B cell (primary cell): Measurements from ENCODE around the gene OR13J1. TPM values are rescaled to one million over a fixed set of nuclear protein-coding genes. Genes with fewer than 3 reads are reported as not detected.

Source experiments
- ATAC-seq: fragments of 200-7000 bp; cut with Tn5 transposase; one replicate; pipeline ENCODE4 v1.10.0; 2021; ENCODE audit warnings: low read depth, mild to moderate bottlenecking, moderate number of reproducible peaks, moderate library complexity
- CTCF ChIA-PET: fragments of 350-600 bp; sonication (Branson Sonifier 250); formaldehyde crosslinking; loops from one replicate; lab custom pipeline; 2021; ENCODE audit warnings: antibody characterized with exemption, inconsistent platforms; lab: Charles Lee
- POLR2A ChIA-PET: fragments of 350-600 bp; sonication (Branson Sonifier 250); formaldehyde crosslinking; loops from one replicate; lab custom pipeline; 2021; ENCODE audit warnings: antibody characterized with exemption; lab: Charles Lee
- DNase-seq: peaks from one replicate; pipeline ENCODE4 v3.0.0; 2013
- H2AFZ ChIP-seq: 2 replicates; pipeline ENCODE4 v1.6.1; 2012; ENCODE audit warnings: mild to moderate bottlenecking, low read depth, low read length; ENCODE audit not compliant: insufficient read depth, poor library complexity, severe bottlenecking
- H3K27ac ChIP-seq, 2 donors: 1 replicate in 1 of 2; 2 replicates in 1 of 2; pipeline ENCODE4 v1.5.1; 2012 to 2013; ENCODE audit warnings: low read length in 2 of 2, mild to moderate bottlenecking in 2 of 2, moderate library complexity in 1 of 2
- H3K27me3 ChIP-seq, 4 experiments: fragments of 200-600 bp in 1 of 4; sonication (generic) in 1 of 4; replicated peaks in 1 of 4; 1 replicate in 2 of 4; 2 replicates in 2 of 4; pipeline versions ENCODE4 v1.6.1 to v1.7.0; 2013 to 2016; ENCODE audit warnings: low read length in 3 of 4, mild to moderate bottlenecking in 2 of 4, mixed read lengths in 1 of 4, moderate library complexity in 1 of 4; ENCODE audit not compliant: insufficient read depth in 4 of 4, control insufficient read depth in 3 of 4; ENCODE audit errors: control extremely low read depth in 1 of 4
- H3K36me3 ChIP-seq, 2 experiments: replicated peaks in 1 of 2; 1 replicate in 1 of 2; 2 replicates in 1 of 2; pipeline versions ENCODE4 v1.6.1 to v1.7.1; 2013; ENCODE audit warnings: low read length in 1 of 2; ENCODE audit not compliant: insufficient read depth in 2 of 2, control insufficient read depth in 1 of 2; ENCODE audit errors: control extremely low read depth in 1 of 2, extremely low read depth in 1 of 2
- H3K4me1 ChIP-seq, 2 donors: fragments of 200-600 bp in 1 of 2; sonication (generic) in 1 of 2; 1 replicate in 1 of 2; 2 replicates in 1 of 2; pipeline versions ENCODE4 v1.5.1 to v1.6.1; 2013 to 2017; ENCODE audit warnings: low read length in 2 of 2; ENCODE audit not compliant: control insufficient read depth in 2 of 2, insufficient read depth in 2 of 2
- H3K4me2 ChIP-seq: replicated peaks from 2 replicates; pipeline ENCODE3; 2012; ENCODE audit warnings: mild to moderate bottlenecking, low read depth, low read length; ENCODE audit not compliant: poor library complexity, severe bottlenecking
- H3K4me3 ChIP-seq, 5 experiments: fragments of 200-600 bp in 1 of 5; sonication (generic) in 1 of 5; 1 replicate in 3 of 5; 2 replicates in 2 of 5; pipeline versions ENCODE4 v1.5.1 to v1.7.0; 2011 to 2016; ENCODE audit warnings: low read length in 4 of 5, mild to moderate bottlenecking in 4 of 5, low read depth in 2 of 5, control low read depth in 1 of 5, moderate library complexity in 1 of 5; ENCODE audit not compliant: insufficient read depth in 1 of 5; ENCODE audit errors: control extremely low read depth in 1 of 5, extremely low read depth in 1 of 5
- H3K79me2 ChIP-seq: fragments of 200-600 bp; sonication (generic); one replicate; pipeline ENCODE4 v1.6.0; 2016; ENCODE audit warnings: low read length; ENCODE audit not compliant: control insufficient read depth, insufficient read depth
- H3K9ac ChIP-seq: fragments of 200-600 bp; sonication (generic); 2 replicates; pipeline ENCODE4 v1.6.1; 2017; ENCODE audit warnings: mild to moderate bottlenecking, low read length, moderate library complexity
- H3K9me3 ChIP-seq, 3 donors: one replicate each; pipeline versions ENCODE4 v1.6.1 to v1.7.1; 2013; ENCODE audit warnings: low read length in 2 of 3; ENCODE audit not compliant: control insufficient read depth in 2 of 3, insufficient read depth in 1 of 3; ENCODE audit errors: control extremely low read depth in 1 of 3
- H4K20me1 ChIP-seq: 2 replicates; pipeline ENCODE4 v1.6.0; 2012; ENCODE audit warnings: mild to moderate bottlenecking, low read length; ENCODE audit not compliant: insufficient read depth, control insufficient read depth, poor library complexity, severe bottlenecking
- H3K27ac Mint-ChIP-seq: one replicate; pipeline ENCODE4 v1.8.0; 2021; ENCODE audit warnings: mixed read lengths
- H3K27me3 Mint-ChIP-seq: one replicate; pipeline ENCODE4 v1.8.0; 2021; ENCODE audit warnings: mixed read lengths
- H3K4me1 Mint-ChIP-seq: one replicate; pipeline ENCODE4 v1.8.0; 2021; ENCODE audit warnings: mixed read lengths
- H3K4me3 Mint-ChIP-seq: one replicate; pipeline ENCODE4 v1.8.0; 2021; ENCODE audit warnings: mixed read lengths
- H3K9me3 Mint-ChIP-seq: one replicate; pipeline ENCODE4 v1.8.0; 2022; ENCODE audit warnings: mixed read lengths; ENCODE audit not compliant: insufficient read depth
- EZH2 ChIP-seq: IDR thresholded peaks from 2 replicates; pipeline ENCODE4 v1.6.1; 2012; ENCODE audit warnings: borderline replicate concordance, low read depth, mild to moderate bottlenecking, moderate library complexity, low read length; ENCODE audit not compliant: insufficient read depth, poor library complexity, severe bottlenecking
- WGBS: methylation state at CpG from one replicate; pipeline ENCODE4 v1.1.5; 2013; ENCODE audit warnings: missing lambda C conversion rate; ENCODE audit not compliant: insufficient coverage; 5-methylcytosine and 5-hydroxymethylcytosine counted together
- intact Hi-C: fragments of 100-400 bp; cut with micrococcal nuclease; formaldehyde crosslinking; loops from one replicate; pipeline ENCODE4 v1.10.0; 2022
- polyA plus RNA-seq: library from polyadenylated mRNA; depleted of rRNA; stranded (reverse); fragments of >200 nt; gene quantifications from 2 replicates; pipeline ENCODE4 v1.2.3, GENCODE V29; 2012
- total RNA-seq, 2 donors: library from RNA; stranded (reverse); fragments of 120-200 nt in 1 of 2; gene quantifications; 1 replicate in 1 of 2; 2 replicates in 1 of 2; pipeline versions ENCODE4 v1.2.3 to v1.2.4, GENCODE V29; 2013 to 2022
- TF ChIP-seq, protein P1 (sequence below): fragments of 200-600 bp; IDR thresholded peaks from one replicate; pipeline ENCODE4 v1.8.0; 2022; ENCODE audit warnings: antibody characterized with exemption, mild to moderate bottlenecking

The OR13J1 gene
- total and polyA plus RNA-seq, 2 donors (not counting 1 experiment from before 2014, with no cell fraction given) = not detected

DNA sequence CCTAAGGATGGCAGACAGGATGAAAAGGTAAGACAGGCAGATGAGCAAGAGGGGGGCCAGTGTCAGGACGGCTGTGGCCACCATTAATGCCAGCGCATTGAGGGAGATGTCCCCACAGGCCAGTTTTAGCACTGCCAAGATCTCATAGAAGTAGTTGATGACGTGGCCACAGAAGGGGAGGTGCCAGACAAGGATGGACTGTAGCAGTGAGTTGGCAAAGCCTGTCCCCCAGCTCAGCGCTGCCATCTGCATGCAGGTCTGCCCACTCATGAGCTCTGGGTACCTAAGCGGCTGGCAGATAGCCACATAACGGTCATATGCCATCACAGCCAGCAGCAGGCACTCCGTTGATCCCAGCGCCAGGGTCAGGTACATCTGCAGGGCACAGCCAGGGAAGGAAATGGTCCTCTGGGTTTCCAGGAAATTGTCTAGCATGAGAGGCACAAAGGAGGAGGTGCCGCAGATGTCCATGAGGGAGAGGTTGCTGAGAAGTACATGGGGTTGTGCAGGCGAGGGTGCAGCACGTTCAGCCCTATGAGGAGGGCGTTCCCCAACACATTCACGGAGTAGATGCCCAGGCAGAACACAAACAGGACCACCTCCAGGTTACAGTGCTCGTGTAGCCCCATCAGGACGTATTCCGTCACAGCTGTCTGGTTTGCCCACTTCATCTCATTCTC, 10.8 kb downstream of the OR13J1 start:
- ChIA-PET CTCF (interaction anchor here (0.9 to 4.0 kb wide), 7 partner anchors 9 to 69 kb away, joined by 3 to 17 read pairs (median 4); no protein-coding TSS in a partner anchor), POLR2A (no interaction called here)
- no peaks in the 10 kb centered on the region for H4K20me1 ChIP-seq
- Mint-ChIP-seq H3K27me3 (peaks cover 22% of the 10 kb centered on the region), H3K4me3 (no peak overlapping the region), H3K27ac (no peak overlapping the region), H3K9me3 (no peaks in the 10 kb centered on the region), H3K4me1 (no peaks in the 10 kb centered on the region)
- no peaks in the 10 kb centered on the region for H3K36me3 ChIP-seq
- ATAC-seq (peak; percentile 76), DNase-seq (peak; percentile 45)
- intact Hi-C loops = no loop called here
- H3K27ac ChIP-seq = no peak overlapping the region
- no peak overlapping the region for H2AFZ ChIP-seq
- TF ChIP-seq EZH2 = no peak
- TF ChIP-seq, protein P1, sequence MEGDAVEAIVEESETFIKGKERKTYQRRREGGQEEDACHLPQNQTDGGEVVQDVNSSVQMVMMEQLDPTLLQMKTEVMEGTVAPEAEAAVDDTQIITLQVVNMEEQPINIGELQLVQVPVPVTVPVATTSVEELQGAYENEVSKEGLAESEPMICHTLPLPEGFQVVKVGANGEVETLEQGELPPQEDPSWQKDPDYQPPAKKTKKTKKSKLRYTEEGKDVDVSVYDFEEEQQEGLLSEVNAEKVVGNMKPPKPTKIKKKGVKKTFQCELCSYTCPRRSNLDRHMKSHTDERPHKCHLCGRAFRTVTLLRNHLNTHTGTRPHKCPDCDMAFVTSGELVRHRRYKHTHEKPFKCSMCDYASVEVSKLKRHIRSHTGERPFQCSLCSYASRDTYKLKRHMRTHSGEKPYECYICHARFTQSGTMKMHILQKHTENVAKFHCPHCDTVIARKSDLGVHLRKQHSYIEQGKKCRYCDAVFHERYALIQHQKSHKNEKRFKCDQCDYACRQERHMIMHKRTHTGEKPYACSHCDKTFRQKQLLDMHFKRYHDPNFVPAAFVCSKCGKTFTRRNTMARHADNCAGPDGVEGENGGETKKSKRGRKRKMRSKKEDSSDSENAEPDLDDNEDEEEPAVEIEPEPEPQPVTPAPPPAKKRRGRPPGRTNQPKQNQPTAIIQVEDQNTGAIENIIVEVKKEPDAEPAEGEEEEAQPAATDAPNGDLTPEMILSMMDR = no peak
- H3K4me1 ChIP-seq = no peaks in the 10 kb centered on the region
- H3K9ac ChIP-seq = no peak overlapping the region
- no peak overlapping the region for H3K4me2 ChIP-seq
- H3K79me2 ChIP-seq = no peaks in the 10 kb centered on the region
- 69% methylated on average over 15 of the region's 16 CpGs for WGBS
- no peaks in the 10 kb centered on the region for H3K9me3 ChIP-seq
- H3K4me3 ChIP-seq = no peak overlapping the region
- H3K27me3 ChIP-seq = peaks cover 0 to 12% (median 3%) of the 10 kb centered on the region in 4 experiments

DNA sequence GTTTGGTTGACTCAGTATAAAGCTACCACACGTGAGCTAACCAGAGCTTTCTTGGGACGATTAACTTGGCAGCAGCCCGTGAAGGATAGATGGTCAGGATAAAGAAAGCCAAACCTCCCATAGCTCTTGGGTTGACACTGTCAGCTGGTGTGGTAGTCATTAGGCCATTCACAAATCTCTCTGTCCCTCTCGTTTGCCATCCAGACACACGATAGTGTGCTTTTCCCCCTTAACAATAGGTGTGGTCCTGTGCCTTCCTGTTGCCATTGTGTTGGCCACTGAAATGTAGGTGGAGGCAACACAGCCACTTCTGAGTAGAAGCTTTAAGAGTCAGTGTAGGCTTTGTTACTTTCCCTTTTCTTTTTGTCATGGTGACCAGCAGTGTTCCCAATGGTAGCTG, 11.7 kb downstream of the OR13J1 start:
- POLR2A ChIA-PET = no interaction called here
- intact Hi-C loops = no loop called here
- DNase-seq = no peak

More for the DNA sequence above, 11.7 kb downstream of the OR13J1 start:
- H3K9me3 Mint-ChIP-seq = no peaks in the 10 kb centered on the region
- H3K4me3 Mint-ChIP-seq = no peak overlapping the region
- no peaks in the 10 kb centered on the region for H3K4me1 Mint-ChIP-seq
- Histone ChIP-seq H3K4me2 (no peak overlapping the region), H3K4me1 (no peaks in the 10 kb centered on the region), H3K9me3 (no peaks in the 10 kb centered on the region), H3K27ac (no peak overlapping the region), H3K9ac (no peak overlapping the region), H3K4me3 (no peak overlapping the region), H4K20me1 (no peaks in the 10 kb centered on the region), H2AFZ (no peak overlapping the region), H3K79me2 (no peaks in the 10 kb centered on the region), H3K36me3 (no peaks in the 10 kb centered on the region), H3K27me3 (peaks cover 0 to 6% (median under 1%) of the 10 kb centered on the region in 4 experiments)
- peaks cover 22% of the 10 kb centered on the region for H3K27me3 Mint-ChIP-seq
- CTCF ChIA-PET = interaction anchor here (0.9 to 4.0 kb wide), 5 partner anchors 23 to 68 kb away, joined by 3 to 17 read pairs (median 10); no protein-coding TSS in a partner anchor
- TF ChIP-seq, protein P1 = no peak
- no peak overlapping the region for H3K27ac Mint-ChIP-seq
- ATAC-seq = no peak
- 74% methylated on average over 3 of the region's 5 CpGs for WGBS
